Activated naive CD4-positive, alpha-beta T cell treated with anti-CD3 and anti-CD28 coated beads, Interleukin-2, amount 50 U/mL, for 24 hours (primary cell): ENCODE data around the gene GSK3B.

Experiments
- H3K27ac Mint-ChIP-seq: one replicate; pipeline ENCODE4 v1.8.0; 2021; ENCODE audit warnings: mild to moderate bottlenecking, mixed read lengths
- H3K27me3 Mint-ChIP-seq: one replicate; pipeline ENCODE4 v1.8.0; 2021; ENCODE audit warnings: mixed read lengths
- H3K36me3 Mint-ChIP-seq: one replicate; pipeline ENCODE4 v1.8.0; 2021; ENCODE audit warnings: mixed read lengths
- H3K4me1 Mint-ChIP-seq: one replicate; pipeline ENCODE4 v1.8.0; 2021; ENCODE audit warnings: mixed read lengths
- H3K4me3 Mint-ChIP-seq: one replicate; pipeline ENCODE4 v1.8.0; 2021; ENCODE audit warnings: mild to moderate bottlenecking, mixed read lengths
- H3K9me3 Mint-ChIP-seq: one replicate; pipeline ENCODE4 v1.8.0; 2021; ENCODE audit warnings: mixed read lengths

GSK3B gene

GRCh38 chr3:120049881-120050539, 44.2 kb downstream of the GSK3B start:
- Mint-ChIP-seq H3K36me3 (peaks cover 38% of the 10 kb centered on the region), H3K4me3 (peak overlapping the region; percentile 58), H3K27ac (no peak overlapping the region), H3K9me3 (peaks cover 12% of the 10 kb centered on the region), H3K4me1 (peaks cover 83% of the 10 kb centered on the region), H3K27me3 (no peaks in the 10 kb centered on the region)

- H3K27me3 Mint-ChIP-seq = no peaks in the 10 kb centered on the region
- H3K36me3 Mint-ChIP-seq = peaks cover 37% of the 10 kb centered on the region
- no peak overlapping the region for H3K4me3 Mint-ChIP-seq
- H3K9me3 Mint-ChIP-seq = peaks cover 11% of the 10 kb centered on the region
- peak overlapping the region; percentile 73 for H3K27ac Mint-ChIP-seq
- H3K4me1 Mint-ChIP-seq = peaks cover 78% of the 10 kb centered on the region
Measured at GRCh38 chr3:120049072-120049471, 45.2 kb downstream of the GSK3B start.

GRCh38 chr3:120048355-120049041, 45.7 kb downstream of the GSK3B start:
- Mint-ChIP-seq H3K4me1 (peaks cover 78% of the 10 kb centered on the region), H3K27me3 (no peaks in the 10 kb centered on the region), H3K27ac (no peak overlapping the region), H3K9me3 (peaks cover 17% of the 10 kb centered on the region), H3K36me3 (peaks cover 40% of the 10 kb centered on the region), H3K4me3 (no peak overlapping the region)

GRCh38 chr3:120047686-120048085, 46.6 kb downstream of the GSK3B start:
- peaks cover 46% of the 10 kb centered on the region for H3K36me3 Mint-ChIP-seq
- H3K4me3 Mint-ChIP-seq = no peak overlapping the region
- peaks cover 78% of the 10 kb centered on the region for H3K4me1 Mint-ChIP-seq
- H3K9me3 Mint-ChIP-seq = peaks cover 24% of the 10 kb centered on the region
- no peaks in the 10 kb centered on the region for H3K27me3 Mint-ChIP-seq
- no peak overlapping the region for H3K27ac Mint-ChIP-seq

- peaks cover 41% of the 10 kb centered on the region for H3K4me1 Mint-ChIP-seq
- H3K27me3 Mint-ChIP-seq = no peaks in the 10 kb centered on the region
- H3K4me3 Mint-ChIP-seq = no peak overlapping the region
- peaks cover 59% of the 10 kb centered on the region for H3K36me3 Mint-ChIP-seq
- no peak overlapping the region for H3K27ac Mint-ChIP-seq
- H3K9me3 Mint-ChIP-seq = peaks cover 40% of the 10 kb centered on the region
Measured at GRCh38 chr3:120040813-120041377, 53.4 kb downstream of the GSK3B start.

- no peaks in the 10 kb centered on the region for H3K27me3 Mint-ChIP-seq
- peak overlapping the region; percentile 33 for H3K27ac Mint-ChIP-seq
- H3K4me3 Mint-ChIP-seq = no peak overlapping the region
- H3K9me3 Mint-ChIP-seq = peaks cover 33% of the 10 kb centered on the region
- H3K4me1 Mint-ChIP-seq = peaks cover 40% of the 10 kb centered on the region
- H3K36me3 Mint-ChIP-seq = peaks cover 49% of the 10 kb centered on the region
Measured at GRCh38 chr3:120039642-120040610, 54.3 kb downstream of the GSK3B start.

GRCh38 chr3:120033596-120033995, 60.7 kb downstream of the GSK3B start:
- Mint-ChIP-seq H3K4me3 (no peak overlapping the region), H3K27ac (peak overlapping the region; percentile 14), H3K4me1 (peaks cover 62% of the 10 kb centered on the region), H3K9me3 (peaks cover 5% of the 10 kb centered on the region), H3K36me3 (peaks cover 15% of the 10 kb centered on the region), H3K27me3 (no peaks in the 10 kb centered on the region)

- Mint-ChIP-seq H3K9me3 (peaks cover 5% of the 10 kb centered on the region), H3K27ac (no peak overlapping the region), H3K36me3 (peaks cover 12% of the 10 kb centered on the region), H3K27me3 (no peaks in the 10 kb centered on the region), H3K4me3 (no peak overlapping the region), H3K4me1 (peaks cover 64% of the 10 kb centered on the region)
Measured at GRCh38 chr3:120031561-120031960, 62.7 kb downstream of the GSK3B start.

- no peak overlapping the region for H3K4me3 Mint-ChIP-seq
- H3K4me1 Mint-ChIP-seq = peaks cover 73% of the 10 kb centered on the region
- no peak overlapping the region for H3K27ac Mint-ChIP-seq
- peaks cover 12% of the 10 kb centered on the region for H3K36me3 Mint-ChIP-seq
- peaks cover 5% of the 10 kb centered on the region for H3K9me3 Mint-ChIP-seq
- H3K27me3 Mint-ChIP-seq = no peaks in the 10 kb centered on the region
Measured at GRCh38 chr3:120029749-120030148, 64.5 kb downstream of the GSK3B start.

- H3K4me1 Mint-ChIP-seq = peaks cover 69% of the 10 kb centered on the region
Measured at GRCh38 chr3:120028271-120029047, 65.8 kb downstream of the GSK3B start.

GRCh38 chr3:120027226-120027625, 67.0 kb downstream of the GSK3B start:
- H3K27me3 Mint-ChIP-seq = no peaks in the 10 kb centered on the region
- no peak overlapping the region for H3K4me3 Mint-ChIP-seq
- no peak overlapping the region for H3K27ac Mint-ChIP-seq
- H3K36me3 Mint-ChIP-seq = peaks cover 8% of the 10 kb centered on the region
- no peaks in the 10 kb centered on the region for H3K9me3 Mint-ChIP-seq
- H3K4me1 Mint-ChIP-seq = peaks cover 72% of the 10 kb centered on the region

More at GRCh38 chr3:120028271-120029047, 65.8 kb downstream of the GSK3B start:
- peaks cover 9% of the 10 kb centered on the region for H3K36me3 Mint-ChIP-seq
- peaks cover under 1% of the 10 kb centered on the region for H3K9me3 Mint-ChIP-seq
- peak overlapping the region; percentile 19 for H3K27ac Mint-ChIP-seq
- H3K4me3 Mint-ChIP-seq = no peak overlapping the region
- no peaks in the 10 kb centered on the region for H3K27me3 Mint-ChIP-seq

GRCh38 chr3:120025520-120025919, 68.7 kb downstream of the GSK3B start:
- H3K27me3 Mint-ChIP-seq = no peaks in the 10 kb centered on the region

GRCh38 chr3:120024103-120024502, 70.1 kb downstream of the GSK3B start:
- peaks cover 4% of the 10 kb centered on the region for H3K36me3 Mint-ChIP-seq
- peaks cover 80% of the 10 kb centered on the region for H3K4me1 Mint-ChIP-seq
- no peaks in the 10 kb centered on the region for H3K27me3 Mint-ChIP-seq
- H3K9me3 Mint-ChIP-seq = no peaks in the 10 kb centered on the region
- H3K4me3 Mint-ChIP-seq = no peak overlapping the region
- H3K27ac Mint-ChIP-seq = no peak overlapping the region

More at GRCh38 chr3:120025520-120025919, 68.7 kb downstream of the GSK3B start:
- Mint-ChIP-seq H3K9me3 (no peaks in the 10 kb centered on the region), H3K4me3 (peak overlapping the region; percentile 20), H3K27ac (peak overlapping the region; percentile 37), H3K36me3 (peaks cover 9% of the 10 kb centered on the region), H3K4me1 (peaks cover 81% of the 10 kb centered on the region)

GRCh38 chr3:120022729-120023128, 71.5 kb downstream of the GSK3B start:
- Mint-ChIP-seq H3K27me3 (no peaks in the 10 kb centered on the region), H3K27ac (no peak overlapping the region), H3K4me1 (peaks cover 77% of the 10 kb centered on the region), H3K9me3 (no peaks in the 10 kb centered on the region), H3K36me3 (peaks cover 2% of the 10 kb centered on the region), H3K4me3 (no peak overlapping the region)
